ENCODE data around the gene STOX2.

Gene STOX2

GRCh38 chr4:183986971-183987946 is 82.2 kb downstream of the STOX2 start:
- no peak for DNase-seq

DNA sequence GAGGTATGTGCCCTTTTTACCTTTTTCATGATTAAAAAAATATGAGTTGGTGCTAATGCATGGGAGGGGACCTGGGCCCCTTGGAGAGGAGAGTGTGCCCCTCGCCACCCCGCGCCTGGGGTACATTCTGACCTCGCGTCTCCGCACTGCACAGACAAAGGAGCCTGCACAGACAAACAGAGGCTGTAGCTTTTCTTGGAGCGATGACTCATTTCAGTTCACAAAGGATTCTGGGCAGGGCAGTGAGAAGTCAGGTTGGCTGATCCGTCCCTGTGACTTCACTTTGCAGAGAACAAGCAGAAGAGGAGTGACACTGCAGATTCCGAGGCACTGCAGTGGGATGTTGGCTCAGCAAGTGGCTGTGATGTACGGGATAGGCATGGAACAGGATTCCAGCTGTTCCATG is 82.9 kb downstream of the STOX2 start:
- no peak for DNase-seq

- no peak for DNase-seq
These were observed 83.8 kb downstream of the STOX2 start for GRCh38 chr4:183988874-183989273.

- no peak for DNase-seq
These were observed 84.4 kb downstream of the STOX2 start for GRCh38 chr4:183989461-183989860.

- DNase-seq: no peak
These were observed 84.8 kb downstream of the STOX2 start for GRCh38 chr4:183989931-183990330.

DNA sequence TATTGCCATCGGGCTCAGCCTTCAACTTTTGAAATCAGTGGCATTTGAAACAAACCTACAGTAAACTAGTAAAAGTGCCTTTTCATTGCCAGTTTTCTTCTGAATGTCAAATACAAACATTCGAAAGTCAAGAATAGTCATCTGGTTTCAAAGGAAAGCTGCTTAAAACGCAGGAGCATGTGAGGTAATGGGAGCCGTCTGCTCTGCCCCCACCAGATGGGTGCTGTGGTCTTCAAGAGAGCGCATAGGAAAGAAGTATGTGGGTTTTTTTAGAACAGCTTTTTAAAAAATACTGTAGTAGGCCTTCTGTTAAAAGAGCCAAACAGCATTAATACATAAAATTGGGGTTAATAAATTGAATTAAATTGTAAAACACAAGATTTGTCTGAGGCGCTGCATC is 88.6 kb downstream of the STOX2 start:
- no peak for DNase-seq

DNA sequence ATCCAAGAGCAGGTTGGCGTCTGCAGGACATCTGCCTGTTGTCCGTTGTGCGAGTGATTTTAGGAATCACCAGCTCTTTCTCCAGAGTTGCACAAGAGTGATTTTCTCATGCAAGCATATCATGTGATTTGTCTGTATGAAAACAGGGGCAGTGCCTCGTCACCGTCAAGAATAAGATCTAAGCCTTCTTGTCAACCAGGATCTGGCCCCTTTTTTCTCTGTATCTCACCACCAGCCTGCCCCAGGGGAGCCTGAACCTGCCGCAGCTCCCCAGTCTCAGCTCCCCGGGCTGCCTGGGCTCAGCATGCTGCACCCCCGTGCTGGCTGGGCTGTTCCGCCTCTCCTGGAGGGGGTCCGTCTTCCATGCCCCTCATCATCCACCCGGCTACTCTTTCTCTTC is 90.5 kb downstream of the STOX2 start:
- no peak for DNase-seq

DNA sequence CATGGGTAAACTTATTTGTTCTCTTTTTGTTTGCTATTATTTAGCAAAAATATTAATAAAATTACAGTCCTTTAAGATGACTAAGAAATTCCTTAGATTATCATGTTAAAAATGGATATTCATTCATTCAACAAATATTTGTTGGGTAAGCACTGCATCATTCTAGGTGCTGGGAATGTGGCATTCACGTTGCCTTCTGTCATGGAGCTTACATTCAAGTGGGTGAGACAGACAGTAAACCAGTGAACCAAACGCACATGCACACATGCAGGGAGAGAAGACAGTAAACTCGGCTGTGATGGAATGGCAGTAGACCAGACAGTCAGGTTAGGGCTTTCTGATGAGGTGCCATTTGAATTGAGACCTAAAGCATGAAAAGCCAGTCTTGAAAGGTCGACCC is 91.8 kb downstream of the STOX2 start:
- no peak for DNase-seq

DNA sequence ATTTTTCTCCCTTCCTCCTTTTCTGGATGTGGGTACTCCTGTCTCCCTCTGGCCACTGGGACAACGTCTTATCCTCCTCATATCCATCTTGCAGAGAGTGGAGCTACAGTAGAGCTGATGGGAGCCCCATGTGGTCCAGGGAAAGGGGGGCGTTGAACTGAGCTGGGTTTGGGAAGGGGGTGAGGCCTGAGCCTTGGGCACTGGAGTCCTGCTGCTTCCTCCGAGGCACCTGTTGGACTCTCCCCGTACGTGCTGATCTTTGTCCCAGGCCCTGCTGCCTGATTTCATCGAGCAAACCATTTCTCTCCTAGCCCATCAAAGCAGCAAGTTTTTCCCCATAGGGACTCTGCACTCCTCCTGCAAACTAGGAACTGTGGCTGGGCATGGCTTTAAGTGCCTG is 94.3 kb downstream of the STOX2 start:
- no peak for DNase-seq

- no peak for DNase-seq
These were observed 95.6 kb downstream of the STOX2 start for GRCh38 chr4:184000457-184001396.

DNA sequence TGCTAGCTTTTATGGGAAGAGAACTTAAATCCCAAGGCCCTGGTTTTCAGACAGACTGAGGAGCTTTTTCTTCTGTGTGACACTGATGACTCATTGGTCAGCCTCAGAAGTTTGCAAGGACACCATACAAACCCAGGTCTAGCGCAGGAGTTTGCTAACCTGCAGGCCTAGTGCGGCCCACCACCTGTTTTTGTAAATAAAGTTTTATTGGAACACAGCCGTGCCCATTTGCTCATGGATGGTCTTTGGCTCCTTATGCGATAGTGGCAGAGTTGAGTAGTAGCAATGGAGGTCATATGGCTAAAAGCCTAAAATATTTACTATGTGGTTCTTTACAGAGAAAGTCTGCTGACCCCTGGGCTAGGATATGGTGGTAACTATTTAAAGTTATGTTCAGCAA is 98.3 kb downstream of the STOX2 start:
- no peak for DNase-seq

GRCh38 chr4:184007891-184008290 is 102.8 kb downstream of the STOX2 start:
- no peak for DNase-seq

DNA sequence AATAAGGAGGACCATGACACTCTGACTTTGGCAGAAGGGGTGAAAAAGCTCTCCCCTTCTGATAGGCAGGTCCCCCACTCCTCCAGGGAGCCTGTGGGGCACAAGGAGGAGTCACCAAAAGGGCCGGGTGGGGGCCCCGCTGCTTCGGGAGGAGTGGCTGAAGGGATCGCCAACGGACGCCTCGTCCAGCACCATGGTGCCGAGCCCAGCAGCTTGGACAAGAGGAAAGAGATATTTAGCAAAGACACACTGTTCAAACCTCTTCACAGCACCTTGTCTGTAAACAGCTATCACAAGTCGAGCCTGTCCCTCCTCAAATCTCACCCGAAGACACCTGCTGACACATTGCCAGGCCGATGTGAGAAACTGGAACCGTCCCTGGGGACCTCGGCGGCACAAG is 105.6 kb downstream of the STOX2 start:
- DNase-seq: no peak

DNA sequence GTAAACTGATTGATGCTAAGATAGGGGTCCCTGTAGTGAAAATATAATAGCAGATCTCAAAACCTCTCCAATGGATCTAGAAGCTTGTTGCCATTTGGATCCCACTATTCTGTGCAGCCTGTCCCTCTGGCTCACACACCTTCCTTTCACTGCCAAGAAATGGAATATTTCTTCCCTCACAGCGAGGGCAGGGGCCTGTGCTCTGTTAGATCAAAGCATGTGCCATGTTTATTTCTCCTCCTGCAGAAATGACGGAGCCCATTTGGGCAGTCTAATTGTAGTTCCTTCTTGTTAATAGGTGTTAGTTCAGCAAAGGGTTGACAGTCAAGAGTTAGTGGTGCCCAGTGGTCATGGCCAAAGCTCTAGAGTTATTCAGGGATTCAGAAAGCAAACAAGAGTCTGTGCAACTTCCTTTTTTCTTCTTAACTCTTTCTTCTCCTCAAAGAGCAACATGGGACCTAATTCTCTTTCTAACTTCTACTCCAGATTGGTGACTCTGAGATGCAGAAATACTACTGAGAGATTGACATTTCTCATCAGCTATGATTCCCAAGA is 106.8 kb downstream of the STOX2 start:
- DNase-seq: no peak

- no peak for DNase-seq
These were observed 107.8 kb downstream of the STOX2 start for GRCh38 chr4:184012937-184013336.

- no peak for DNase-seq
These were observed 109.2 kb downstream of the STOX2 start for GRCh38 chr4:184014301-184014700.

GRCh38 chr4:184016759-184017668 is 111.9 kb downstream of the STOX2 start:
- DNase-seq: no peak

DNA sequence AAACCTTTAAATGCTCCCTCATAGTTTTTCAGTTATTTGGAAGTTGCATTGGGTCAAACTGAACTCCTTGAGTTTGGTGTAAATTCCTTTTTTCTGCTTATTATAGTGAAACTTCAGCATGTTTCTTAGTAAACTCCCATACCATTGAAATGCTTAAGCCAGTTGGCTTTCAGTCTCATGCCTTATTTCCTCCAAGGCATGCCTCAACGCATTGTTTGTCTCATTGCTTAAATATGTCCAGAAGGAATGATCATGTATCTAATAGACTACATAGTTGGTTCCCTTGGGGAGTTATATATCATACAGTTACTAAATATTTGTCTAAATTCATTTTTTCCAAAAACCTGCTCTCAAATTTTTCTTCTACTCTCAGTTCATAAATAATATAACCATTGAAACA is 114.0 kb downstream of the STOX2 start:
- no peak for DNase-seq

DNA sequence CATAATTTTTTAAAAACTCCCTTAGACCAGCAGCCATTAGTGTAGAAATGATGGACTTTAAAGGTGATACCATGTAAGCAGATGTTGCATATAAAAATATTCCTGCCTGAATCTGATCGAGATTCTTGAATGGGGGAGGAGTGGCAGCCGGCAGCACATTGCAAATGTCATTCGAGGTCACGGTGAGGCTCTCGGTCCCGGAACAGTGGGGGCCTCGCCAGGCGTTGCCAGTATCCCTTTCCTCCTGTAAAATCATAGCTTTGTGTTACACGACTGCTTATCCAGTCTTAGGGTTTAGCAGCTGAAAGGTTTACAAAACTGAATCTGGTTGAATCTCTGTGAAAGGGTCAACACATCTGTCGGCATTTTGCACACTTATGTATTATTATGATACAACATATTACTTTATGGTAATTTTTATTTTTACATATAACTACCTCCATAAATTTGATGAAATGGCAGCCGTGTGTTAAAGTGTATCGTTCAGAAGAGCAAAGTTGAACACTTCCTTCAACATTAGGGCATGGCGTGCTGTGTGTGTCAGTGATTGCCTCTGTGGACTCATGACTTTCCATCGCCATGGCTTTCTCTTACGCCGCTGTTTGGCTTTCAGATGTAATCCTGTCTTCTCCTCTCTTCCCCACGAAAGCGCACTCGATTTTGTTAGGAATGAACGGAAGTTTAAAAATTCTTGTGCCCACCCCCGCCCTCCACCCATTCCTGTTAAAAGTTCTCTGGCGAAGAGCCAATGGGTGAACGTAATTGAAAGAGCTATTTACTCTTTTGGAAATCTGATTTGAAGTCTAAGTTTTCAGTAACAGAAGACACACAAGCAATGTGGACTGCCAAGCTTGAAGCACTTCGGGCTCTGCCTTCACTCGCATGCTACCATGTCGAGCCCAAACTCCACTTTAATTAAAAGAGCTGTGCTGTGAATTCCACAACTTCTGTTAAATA is 114.8 kb downstream of the STOX2 start:
- DNase-seq: no peak

DNA sequence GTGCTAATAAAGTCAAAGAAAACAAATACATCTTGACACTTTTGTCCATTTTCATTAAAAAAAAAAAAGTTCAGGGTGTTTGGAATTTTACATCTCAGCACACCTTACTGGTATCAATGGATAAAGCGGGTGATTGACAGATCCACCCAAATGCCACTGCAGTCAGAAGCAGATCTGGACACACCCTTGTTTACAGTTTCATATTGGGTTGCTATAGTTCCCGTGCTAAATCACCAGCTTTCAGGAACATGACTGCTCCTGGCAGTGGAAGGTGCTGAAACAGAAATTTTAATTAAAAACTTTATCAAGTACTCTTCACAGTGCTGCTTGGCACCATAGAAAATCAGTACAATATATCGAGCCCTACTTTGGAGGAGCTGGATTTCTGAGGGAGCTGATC is 116.3 kb downstream of the STOX2 start:
- DNase-seq: no peak

Data from stimulated activated CD4-positive, alpha-beta T cell treated with anti-CD3 and anti-CD28 coated beads, Interleukin-1b, Interleukin-23, amount 100 ng/mL, for 48 hours (primary cell).